Islet of Langerhans (tissue), 1 donor: ENCODE measurements around the gene USP24.
A peak's percentile ranks its signal among the peaks of the same experiment; 100 is the strongest.

Experiments used
- FAIRE-seq: peaks from one replicate; lab custom pipeline; 2011; peaks lifted over from hg19 to GRCh38; lab: Jason Lieb, UNC

The USP24 gene

GRCh38 chr1:55156093-55156492 is 59.1 kb downstream of the USP24 start:
- FAIRE-seq = no peak

- FAIRE-seq = no peak
Observed at GRCh38 chr1:55155522-55155921, 59.6 kb downstream of the USP24 start.

DNA sequence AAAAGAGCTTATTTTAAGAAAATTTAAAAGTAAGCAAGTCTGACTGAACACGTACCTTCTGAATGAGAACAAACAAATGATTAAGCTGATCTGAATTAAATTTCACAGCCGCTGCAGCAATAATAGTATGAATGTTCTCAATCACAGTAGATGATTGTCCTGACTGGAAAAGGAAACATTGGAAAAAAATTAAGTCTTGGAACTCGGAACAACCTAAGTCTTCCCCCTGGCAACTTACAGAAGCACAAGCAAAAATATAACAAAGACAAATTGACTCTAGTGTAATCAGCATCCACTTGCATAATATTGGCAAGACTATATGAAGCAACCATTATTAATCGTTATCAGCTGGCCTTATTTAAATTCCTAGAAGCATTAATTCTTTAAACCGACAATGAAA is 60.5 kb downstream of the USP24 start:
- no peak for FAIRE-seq

GRCh38 chr1:55153031-55153430 is 62.1 kb downstream of the USP24 start:
- no peak for FAIRE-seq

DNA sequence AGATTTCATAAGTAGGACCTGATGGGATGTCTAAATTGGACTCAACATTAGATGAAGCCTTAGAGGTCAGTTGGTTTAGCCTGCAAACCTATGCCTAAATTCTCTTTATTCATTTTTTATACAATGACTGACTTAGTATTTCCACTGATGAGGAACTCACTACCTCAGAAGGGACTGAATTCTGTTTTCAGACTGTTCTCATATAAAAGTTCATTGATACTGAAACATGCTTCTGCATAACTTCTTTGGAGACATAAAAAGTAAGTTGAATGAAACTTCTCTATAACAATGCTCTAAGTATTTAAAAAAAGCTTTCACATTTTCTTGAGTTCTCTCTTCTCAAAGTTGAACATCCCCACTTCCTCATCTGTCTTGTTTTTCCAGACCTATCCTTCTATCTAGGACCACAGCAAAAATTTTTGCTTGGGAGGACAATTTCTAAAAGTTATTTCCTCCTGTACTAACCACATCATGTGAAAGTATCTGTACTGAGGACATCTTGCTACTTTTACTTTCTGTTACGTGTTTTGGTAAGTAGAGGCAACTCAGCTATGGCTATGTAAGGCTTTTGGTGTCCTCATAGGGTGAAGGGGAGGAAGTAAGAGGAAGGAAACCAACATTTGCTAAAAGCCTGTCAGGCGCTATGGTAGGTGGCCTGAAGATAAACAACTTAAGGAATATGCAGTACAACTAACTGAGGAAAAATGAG is 64.1 kb downstream of the USP24 start:
- no peak for FAIRE-seq

GRCh38 chr1:55148676-55149075 is 66.5 kb downstream of the USP24 start:
- no peak for FAIRE-seq

GRCh38 chr1:55147524-55147923 is 67.6 kb downstream of the USP24 start:
- FAIRE-seq = peak; percentile 53

- no peak for FAIRE-seq
Observed at GRCh38 chr1:55146781-55147180, 68.4 kb downstream of the USP24 start.

DNA sequence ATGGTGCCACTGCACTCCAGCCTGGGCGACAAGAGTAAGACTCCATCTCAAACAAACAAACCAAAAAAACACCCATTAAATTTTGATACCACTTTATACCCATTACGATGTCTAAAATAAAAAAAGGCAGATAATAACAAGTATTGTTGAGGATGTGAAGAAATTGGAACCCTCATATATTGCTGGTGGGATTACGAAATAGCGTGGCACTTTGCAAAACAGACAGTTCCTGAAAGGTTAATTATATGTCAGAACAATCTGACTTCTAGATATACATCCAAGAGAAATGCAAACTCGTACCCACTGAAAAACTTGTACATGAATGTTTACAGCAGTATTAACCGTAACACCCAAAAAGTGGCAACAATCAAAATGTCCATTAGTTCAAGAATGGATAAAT is 70.3 kb downstream of the USP24 start:
- no peak for FAIRE-seq

- no peak for FAIRE-seq
Observed at GRCh38 chr1:55143684-55144083, 71.5 kb downstream of the USP24 start.

- no peak for FAIRE-seq
Observed at GRCh38 chr1:55141295-55141893, 73.8 kb downstream of the USP24 start.

GRCh38 chr1:55140546-55140983 is 74.6 kb downstream of the USP24 start:
- peak; percentile 100 for FAIRE-seq

GRCh38 chr1:55140137-55140536 is 75.0 kb downstream of the USP24 start:
- FAIRE-seq = peak; percentile 45

DNA sequence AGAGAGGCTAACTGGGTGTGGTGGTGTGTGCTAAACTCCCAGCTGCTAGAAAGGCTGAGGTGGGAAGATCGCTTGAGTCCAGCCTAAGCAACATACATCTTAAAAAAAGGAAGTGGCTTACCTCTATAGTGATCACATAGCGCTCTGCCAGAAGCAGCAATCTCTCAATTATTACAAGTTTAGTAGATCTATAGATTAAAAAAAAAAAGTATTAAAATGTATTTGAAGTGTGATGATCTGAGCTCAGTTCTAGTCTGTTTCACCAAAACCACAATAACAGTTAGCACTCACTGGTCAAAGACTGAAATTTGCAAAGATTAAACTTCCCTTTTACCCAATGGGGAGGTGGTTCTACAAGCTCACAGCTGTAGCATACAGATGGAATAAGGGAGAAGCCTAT is 76.3 kb downstream of the USP24 start:
- no peak for FAIRE-seq

- peak; percentile 24 for FAIRE-seq
Observed at GRCh38 chr1:55134152-55134808, 80.9 kb downstream of the USP24 start.

DNA sequence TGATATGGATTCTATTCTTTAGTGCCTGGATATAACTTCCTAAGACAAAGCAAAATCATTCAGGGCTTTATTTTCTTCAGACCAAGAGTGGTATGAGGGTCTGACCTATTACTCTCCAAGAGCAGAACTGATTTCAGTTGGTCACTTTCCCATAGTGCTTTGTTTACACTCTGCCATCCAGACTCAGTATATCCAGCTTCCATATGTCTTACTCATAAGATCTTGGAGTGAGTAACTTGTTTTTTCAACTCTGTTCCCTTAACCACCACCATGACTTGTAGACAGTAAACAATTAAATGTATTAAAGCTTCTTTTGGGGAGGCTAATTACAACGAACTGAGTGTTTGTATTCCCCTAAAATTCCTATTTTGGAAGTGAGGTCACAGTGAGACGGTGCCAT is 83.4 kb downstream of the USP24 start:
- FAIRE-seq = no peak

GRCh38 chr1:55131218-55131617 is 83.9 kb downstream of the USP24 start:
- peak; percentile 76 for FAIRE-seq

GRCh38 chr1:55129194-55129728 is 85.9 kb downstream of the USP24 start:
- FAIRE-seq = no peak

DNA sequence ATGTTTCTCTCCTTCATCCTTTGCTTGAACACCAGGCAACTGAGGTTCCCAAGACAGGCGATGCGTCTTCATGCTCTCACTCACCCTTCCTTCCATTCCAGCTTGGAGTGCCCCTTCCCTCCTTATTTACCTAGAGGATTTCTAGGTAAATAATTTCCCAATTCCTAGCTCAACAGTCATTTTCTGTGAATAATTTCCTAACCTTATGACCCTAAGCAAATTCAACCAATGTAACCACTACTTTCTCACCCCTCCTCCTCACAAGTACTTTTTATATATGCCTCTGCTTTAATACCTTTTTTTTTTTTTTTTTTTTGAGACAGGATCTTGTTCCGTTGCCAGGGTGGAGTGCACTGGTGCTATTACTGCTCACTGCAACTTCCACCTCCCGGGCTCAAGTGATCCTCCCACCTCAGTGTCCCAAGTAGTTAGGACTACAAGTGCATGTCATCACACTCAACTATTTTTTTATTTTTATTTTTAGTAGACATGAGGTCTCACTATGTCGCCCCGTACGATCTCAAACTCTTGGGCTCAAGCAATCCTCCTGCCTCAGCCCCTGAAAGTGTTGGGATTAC is 86.7 kb downstream of the USP24 start:
- FAIRE-seq = no peak

- no peak for FAIRE-seq
Observed at GRCh38 chr1:55127827-55128343, 87.3 kb downstream of the USP24 start.

DNA sequence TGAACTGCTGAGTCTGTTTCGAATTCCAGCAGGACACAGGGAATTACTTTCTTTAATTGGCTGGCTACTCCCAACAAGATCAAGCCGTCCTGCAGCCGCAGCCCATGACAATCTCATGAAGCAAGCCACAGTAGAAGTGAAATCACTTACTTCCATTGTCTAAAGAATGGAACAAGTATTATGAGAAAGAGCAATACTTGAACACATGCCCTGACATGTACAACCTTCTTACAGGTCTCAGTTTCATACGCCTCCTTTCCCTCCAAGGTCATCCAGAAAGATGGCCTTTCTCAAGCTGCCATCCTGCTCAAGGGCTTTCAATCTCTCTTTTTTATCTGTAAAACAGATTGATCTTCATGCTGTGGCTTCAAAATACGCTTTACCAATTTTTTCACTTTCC is 90.7 kb downstream of the USP24 start:
- FAIRE-seq = no peak

GRCh38 chr1:55120538-55120937 is 94.6 kb downstream of the USP24 start:
- no peak for FAIRE-seq
